Spleen (tissue), 7 donors: Measurements from ENCODE around the gene CHRNE.

Source experiments
- POLR2A ChIP-seq, 3 donors: fragments of 450-650 bp; IDR thresholded peaks; one replicate each; pipeline ENCODE4 v1.5.1; 2017; ENCODE audit warnings: antibody characterized with exemption in 3 of 3, mild to moderate bottlenecking in 1 of 3
- POLR2AphosphoS5 ChIP-seq, 3 donors: sonication (generic); formaldehyde crosslinking; IDR thresholded peaks; one replicate each; pipeline ENCODE4 v1.5.1; 2017; ENCODE audit warnings: antibody characterized with exemption in 3 of 3
- TF ChIP-seq, protein P1 (sequence below), 11 experiments: fragments of 200-600 bp in 7 of 11; fragments of 450-650 bp in 4 of 11; sonication (generic) in 4 of 11; IDR thresholded peaks in 8 of 11; conservative IDR thresholded peaks in 3 of 11; 1 replicate in 7 of 11; 2 replicates in 4 of 11; pipeline versions ENCODE4 v1.4.0 to v1.8.0; 2016 to 2021; ENCODE audit warnings: antibody characterized with exemption in 11 of 11, inconsistent platforms in 4 of 11, mild to moderate bottlenecking in 1 of 11
- donor health status: DM: no; HTN: no; CAD: no; lungs with moderate emphysema.
- donor health status: DM: no; HTN: no; CAD: no.
- donor health status: DM: no; HTN: no; CAD: no.

DNA sequence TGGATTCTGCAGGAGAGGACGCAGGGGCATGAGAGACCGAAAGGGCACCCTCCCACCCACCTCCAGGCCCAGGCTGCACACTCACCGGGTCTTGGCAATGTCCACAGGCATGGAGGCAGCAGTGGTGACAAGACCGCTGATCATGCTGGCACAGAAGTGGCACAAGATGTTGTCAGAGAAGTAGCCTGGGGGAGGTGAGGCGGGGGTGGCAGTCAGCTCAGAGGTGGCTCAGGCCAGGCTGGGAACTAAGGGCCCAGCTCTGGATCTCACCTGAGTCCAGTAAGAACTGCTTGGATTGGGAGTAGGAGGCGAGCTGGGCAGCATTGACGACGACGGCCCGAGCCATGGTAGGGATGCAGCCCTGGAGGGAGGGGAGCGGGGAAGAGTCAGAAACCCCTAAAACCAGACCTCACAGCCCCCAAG, 35.2 kb upstream of the CHRNE start:
- TF ChIP-seq POLR2AphosphoS5 (IDR thresholded peaks at IDR 0.05) (no peak), POLR2A (IDR thresholded peaks at IDR 0.05) (no peak)
- TF ChIP-seq, protein P1, sequence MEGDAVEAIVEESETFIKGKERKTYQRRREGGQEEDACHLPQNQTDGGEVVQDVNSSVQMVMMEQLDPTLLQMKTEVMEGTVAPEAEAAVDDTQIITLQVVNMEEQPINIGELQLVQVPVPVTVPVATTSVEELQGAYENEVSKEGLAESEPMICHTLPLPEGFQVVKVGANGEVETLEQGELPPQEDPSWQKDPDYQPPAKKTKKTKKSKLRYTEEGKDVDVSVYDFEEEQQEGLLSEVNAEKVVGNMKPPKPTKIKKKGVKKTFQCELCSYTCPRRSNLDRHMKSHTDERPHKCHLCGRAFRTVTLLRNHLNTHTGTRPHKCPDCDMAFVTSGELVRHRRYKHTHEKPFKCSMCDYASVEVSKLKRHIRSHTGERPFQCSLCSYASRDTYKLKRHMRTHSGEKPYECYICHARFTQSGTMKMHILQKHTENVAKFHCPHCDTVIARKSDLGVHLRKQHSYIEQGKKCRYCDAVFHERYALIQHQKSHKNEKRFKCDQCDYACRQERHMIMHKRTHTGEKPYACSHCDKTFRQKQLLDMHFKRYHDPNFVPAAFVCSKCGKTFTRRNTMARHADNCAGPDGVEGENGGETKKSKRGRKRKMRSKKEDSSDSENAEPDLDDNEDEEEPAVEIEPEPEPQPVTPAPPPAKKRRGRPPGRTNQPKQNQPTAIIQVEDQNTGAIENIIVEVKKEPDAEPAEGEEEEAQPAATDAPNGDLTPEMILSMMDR (IDR thresholded peaks at IDR 0.05 in 8 of 11, conservative IDR thresholded peaks at IDR 0.05 in 3 of 11), result no peak
